NCI-H69 (cell line): ENCODE results near the gene TRAPPC12.
"Not testable (repeated sequence)": the region's sequence is repeated elsewhere in the genome, so short reads cannot be mapped to it uniquely, and the experiment has no call there.

Source experiments
- DNase-seq: peaks from one replicate; lab custom pipeline; 2025; lab: John Stamatoyannopoulos, UW

Gene TRAPPC12

DNA sequence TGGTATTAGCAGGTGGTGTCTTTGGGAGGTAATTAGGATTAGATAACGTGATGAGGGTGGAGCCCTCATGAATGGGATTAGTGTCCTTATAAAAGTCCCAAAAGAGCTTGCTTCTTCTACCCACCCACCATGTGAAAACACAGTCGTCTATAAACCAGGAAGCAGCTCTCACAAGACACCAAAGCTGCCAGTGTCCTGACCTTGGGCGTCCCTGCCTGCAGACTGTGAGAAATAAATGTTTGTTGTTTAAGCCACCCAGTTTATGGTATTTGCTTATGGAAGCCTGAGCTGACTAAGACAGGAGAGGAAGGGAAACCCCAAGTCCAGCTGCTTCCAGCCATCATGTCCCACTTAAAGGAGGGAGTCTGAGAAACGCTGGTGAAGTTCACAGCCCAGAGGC lies 126.3 kb downstream of the TRAPPC12 start:
- no peak for DNase-seq

- DNase-seq: no peak
Measured at GRCh38 chr2:3512086-3512485, 132.6 kb downstream of the TRAPPC12 start.

DNA sequence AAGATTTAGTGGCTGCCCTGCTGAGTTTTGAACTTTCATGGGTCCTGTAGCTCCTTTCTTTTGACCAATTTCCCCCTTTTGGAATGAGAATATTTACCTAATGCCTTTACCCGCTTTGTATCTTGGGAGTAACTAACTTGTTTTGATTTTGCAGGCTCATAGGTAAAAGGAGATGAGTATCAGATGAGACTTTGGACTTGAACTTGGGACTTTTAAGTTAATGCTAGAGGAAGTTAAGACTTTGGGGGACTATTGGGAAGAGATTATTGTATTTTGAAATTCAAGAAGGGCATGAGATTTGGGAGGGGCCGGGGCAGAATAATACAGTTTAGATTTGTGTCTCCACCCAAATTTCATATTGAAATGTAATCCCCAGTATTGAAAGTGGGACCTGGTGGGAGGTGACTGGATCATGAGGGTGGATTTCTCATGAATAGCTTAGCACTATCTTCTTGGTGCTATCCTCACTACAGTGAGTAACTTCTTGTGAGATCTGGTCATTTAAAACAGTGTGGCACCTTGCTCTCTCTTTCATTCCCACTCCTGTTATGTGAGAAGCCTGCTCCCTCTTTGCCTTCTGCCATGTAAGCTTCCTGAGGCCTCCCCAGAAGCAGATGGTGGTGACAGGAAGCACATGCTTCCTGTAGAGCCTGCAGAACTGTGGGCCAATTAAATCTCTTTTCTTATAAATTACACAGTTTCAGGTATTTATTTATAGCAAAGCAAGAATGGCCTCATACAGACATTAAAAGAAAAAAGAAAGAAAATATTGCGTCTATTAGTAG lies 133.7 kb downstream of the TRAPPC12 start:
- DNase-seq: no peak

DNA sequence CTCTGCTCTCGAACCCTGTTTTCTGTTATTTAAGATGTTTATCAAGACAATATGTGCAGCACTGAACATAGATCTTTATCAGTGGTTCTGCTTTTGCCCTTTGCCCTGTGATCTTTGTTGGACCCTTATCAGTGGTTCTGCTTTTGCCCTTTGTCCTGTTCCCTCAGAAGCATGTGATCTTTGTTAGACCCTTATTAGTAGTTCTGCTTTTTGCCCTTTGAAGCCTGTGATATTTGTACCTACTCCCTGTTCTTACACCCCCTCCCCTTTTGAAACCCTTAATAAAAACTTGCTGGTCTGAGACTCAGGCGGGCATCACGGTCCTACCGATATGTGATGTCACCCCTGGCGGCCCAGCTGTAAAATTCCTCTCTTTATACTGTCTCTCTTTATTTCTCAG lies 135.9 kb downstream of the TRAPPC12 start:
- not testable (repeated sequence) for DNase-seq

GRCh38 chr2:3516831-3517230 lies 137.3 kb downstream of the TRAPPC12 start:
- no peak for DNase-seq

GRCh38 chr2:3517948-3518495 lies 138.5 kb downstream of the TRAPPC12 start:
- no peak for DNase-seq

DNA sequence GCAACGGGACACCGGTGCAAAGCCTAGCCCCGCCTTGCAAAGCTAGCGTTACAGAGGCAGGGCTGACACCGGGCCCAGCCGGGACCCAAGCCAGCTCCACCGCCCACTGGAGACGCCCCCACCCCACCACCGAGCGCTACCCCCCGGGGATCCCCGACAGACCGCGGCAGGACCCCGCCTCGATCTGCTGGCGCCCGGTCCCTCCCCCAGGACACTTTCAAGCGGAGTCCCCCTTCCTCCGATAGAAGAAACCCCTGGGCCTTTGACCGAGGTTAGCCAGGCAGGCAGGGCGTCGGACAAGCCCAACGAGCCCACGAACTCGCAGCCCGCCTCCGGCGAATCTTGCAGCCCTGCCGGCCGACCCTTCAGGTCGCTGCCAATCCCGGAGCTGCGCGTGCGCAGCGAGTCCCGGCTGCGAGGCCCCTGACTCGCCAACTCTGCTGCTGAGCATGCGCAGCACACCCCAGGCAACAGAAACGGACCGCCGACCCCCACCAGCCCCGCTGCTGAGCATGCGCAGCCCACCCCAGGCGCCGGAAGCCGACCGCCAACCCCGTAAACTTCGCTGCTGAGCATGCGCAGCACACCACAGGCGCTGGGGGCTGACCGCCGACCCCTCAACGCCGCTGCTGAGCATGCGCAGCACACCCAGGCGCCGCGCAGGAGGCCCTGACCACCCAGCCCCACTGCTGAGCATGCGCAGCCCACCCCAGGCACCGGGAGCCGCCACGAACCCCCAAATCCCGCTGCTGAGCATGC lies 139.2 kb downstream of the TRAPPC12 start:
- peak; percentile 93 for DNase-seq

- peak; percentile 78 for DNase-seq
Measured at GRCh38 chr2:3519255-3520205, 140.0 kb downstream of the TRAPPC12 start, which contains the start of gene ADI1. Gene ADI1, minus strand, starts transcription at chr2:3519531. Its CDS starts 44 bp downstream, at chr2:3519487.

GRCh38 chr2:3520591-3520990 lies 141.1 kb downstream of the TRAPPC12 start:
- no peak for DNase-seq

GRCh38 chr2:3522961-3523421 lies 143.5 kb downstream of the TRAPPC12 start:
- no peak for DNase-seq

DNA sequence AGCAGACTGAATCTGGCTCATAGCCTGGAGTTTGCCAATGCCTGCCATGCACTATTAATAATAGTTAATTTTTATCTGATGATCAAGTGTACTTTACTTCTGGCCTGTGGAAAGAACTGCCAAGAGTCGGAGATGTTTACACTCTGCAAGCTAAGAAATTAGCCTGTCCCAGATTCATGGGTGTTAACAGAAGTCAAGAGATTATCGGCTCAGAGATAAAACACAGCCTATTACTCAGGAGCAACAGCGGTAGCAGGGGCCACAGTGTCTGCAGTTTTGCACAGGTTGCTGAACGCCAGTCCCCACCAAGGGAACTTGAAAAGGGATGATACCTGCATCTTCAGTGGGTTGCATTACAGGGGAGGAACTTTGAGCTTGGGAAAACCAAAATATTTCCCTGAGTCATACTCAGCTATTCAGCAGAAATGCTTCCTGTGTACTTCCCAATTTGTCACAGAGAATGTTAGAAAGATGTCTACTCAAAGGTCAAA lies 144.1 kb downstream of the TRAPPC12 start:
- DNase-seq: no peak

- no peak for DNase-seq
Measured at GRCh38 chr2:3526871-3527270, 147.4 kb downstream of the TRAPPC12 start.

GRCh38 chr2:3527886-3528785 lies 148.6 kb downstream of the TRAPPC12 start:
- peak; percentile 60 for DNase-seq
